Thoracic aorta endothelial cell (primary cell): Measurements from ENCODE around the gene ANOS1. TPM values are rescaled to one million over a fixed set of nuclear protein-coding genes. Genes with fewer than 3 reads are reported as not detected.

ENCODE experiments used
- total RNA-seq: library from RNA; depleted of rRNA; stranded (reverse); fragments of >200 nt; gene quantifications from 2 replicates; pipeline ENCODE4 v1.2.3, GENCODE V29; 2012

ANOS1 gene, protein sequence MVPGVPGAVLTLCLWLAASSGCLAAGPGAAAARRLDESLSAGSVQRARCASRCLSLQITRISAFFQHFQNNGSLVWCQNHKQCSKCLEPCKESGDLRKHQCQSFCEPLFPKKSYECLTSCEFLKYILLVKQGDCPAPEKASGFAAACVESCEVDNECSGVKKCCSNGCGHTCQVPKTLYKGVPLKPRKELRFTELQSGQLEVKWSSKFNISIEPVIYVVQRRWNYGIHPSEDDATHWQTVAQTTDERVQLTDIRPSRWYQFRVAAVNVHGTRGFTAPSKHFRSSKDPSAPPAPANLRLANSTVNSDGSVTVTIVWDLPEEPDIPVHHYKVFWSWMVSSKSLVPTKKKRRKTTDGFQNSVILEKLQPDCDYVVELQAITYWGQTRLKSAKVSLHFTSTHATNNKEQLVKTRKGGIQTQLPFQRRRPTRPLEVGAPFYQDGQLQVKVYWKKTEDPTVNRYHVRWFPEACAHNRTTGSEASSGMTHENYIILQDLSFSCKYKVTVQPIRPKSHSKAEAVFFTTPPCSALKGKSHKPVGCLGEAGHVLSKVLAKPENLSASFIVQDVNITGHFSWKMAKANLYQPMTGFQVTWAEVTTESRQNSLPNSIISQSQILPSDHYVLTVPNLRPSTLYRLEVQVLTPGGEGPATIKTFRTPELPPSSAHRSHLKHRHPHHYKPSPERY
- 1.7 and 2.3 TPM in 2 replicates for total RNA-seq

DNA sequence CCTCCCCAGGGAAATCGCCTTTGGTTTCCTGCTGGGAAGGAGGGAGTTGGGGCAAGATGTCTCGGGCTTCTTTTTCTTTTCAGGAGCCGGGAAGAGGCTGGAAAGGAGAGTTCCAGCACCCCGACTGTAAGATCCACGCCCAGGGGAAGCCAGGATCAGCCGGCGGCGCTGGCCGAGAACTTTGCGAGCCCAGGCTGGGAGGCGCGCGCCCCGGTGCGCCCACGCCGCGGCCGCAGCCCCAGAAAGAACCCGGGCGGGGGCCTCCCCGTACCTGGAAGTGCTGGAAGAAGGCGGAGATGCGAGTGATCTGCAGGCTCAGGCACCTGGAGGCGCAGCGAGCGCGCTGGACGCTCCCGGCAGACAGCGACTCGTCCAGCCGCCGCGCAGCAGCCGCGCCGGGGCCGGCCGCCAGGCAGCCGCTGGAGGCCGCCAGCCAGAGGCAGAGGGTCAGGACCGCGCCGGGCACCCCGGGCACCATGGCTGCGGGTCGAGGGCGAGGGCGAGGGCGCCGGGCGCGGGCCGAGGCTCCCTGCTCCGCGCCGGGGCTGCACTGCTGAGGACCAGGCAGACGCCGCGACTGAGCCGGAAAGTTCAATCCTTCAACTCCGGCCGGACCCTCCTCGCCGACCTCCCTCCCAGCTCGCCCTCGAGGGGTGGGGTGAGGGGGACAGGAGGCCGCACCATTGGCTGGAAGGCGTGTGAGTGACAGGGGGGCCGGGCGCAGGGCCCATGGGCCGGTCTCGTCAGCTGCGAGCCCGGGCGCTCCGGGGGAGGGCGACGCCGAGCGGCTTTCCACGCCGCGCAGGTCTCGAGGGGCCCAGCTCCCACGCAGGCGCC lies at the start of gene ANOS1:
TSS of gene ANOS1 (minus strand) at position 579 of the 837 bp plus-strand sequence. CDS start at position 478, 101 bp downstream.

Other genes with a start within 250 kb of the ANOS1 start
- not detected in 2 replicates for gene FAM9A, start 69.2 kb upstream of the ANOS1 start, total RNA-seq